ENCODE measurements around the gene CASP8AP2.
"Not testable (repeated sequence)": the region's sequence is repeated elsewhere in the genome, so short reads cannot be mapped to it uniquely, and the experiment has no call there.

The CASP8AP2 gene

DNA sequence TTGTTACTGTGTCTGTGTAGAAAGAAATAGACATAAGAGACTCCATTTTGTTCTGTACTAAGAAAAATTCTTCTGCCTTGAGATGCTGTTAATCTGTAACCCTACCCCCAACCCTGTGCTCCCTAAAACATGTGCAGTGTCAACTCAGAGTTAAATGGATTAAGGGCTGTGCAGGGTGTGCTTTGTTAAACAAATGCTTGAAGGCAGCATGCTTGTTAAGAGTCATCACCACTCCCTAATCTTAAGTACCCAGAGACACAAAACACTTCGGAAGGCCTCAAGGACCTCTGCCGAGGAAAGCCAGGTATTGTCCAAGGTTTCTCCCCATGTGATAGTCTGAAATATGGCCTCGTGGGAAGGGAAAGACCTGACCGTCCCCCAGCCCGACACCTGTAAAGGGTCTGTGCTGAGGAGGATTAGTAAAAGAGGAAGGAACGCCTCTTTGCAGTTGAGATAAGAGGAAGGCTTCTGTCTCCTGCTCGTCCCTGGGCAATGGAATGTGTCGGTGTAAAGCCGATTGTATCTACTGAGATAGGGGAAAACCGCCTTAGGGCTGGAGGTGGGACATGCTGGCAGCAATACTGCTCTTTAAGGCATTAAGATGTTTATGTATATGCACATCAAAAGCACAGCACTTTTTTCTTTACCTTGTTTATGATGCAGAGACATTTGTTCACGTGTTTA, 61.3 kb downstream of the CASP8AP2 start:
- not testable (repeated sequence) for DNase-seq

DNA sequence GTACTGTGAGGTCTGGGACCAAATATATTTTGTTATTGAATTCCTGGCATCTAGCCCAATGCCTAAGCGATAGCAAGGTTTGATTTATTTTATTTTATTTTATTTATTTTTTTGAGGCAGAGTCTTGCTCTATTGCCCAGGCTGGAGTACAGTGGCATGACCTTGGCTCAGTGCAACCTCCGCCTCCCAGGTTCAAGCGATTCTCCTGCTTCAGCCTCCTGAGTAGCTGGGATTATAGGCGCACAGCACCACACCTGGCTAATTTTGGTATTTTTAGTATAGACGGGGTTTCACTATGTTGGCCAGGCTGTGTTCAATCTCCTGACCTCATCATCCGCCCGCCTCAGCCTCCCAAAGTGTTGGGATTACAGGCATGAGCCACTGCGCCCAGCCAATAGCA, 62.9 kb downstream of the CASP8AP2 start:
- DNase-seq, result not testable (repeated sequence)

DNA sequence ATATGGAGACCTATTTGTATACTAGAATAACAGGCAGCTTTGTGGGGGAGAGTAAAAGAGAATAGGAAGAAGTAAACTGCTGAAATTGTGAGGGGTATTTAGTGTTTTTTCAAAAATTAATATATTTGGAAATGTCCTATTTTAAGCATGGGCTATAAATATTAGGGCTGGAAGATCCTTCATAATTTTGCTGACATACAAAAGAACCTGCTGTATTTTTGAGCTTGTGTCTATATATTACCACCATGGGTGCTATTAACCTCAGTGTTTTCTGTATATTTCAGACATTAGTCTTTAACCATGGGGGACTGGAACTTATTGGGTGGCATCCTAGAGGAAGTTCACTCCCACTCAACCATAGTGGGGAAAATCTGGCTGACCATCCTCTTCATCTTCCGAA, 64.5 kb downstream of the CASP8AP2 start, which contains the start of gene GJA10:
TSS of gene GJA10 (plus strand) at position 301 of the 400 bp plus-strand sequence. CDS start at position 301, 0 bp downstream.
- DNase-seq, result no peak

DNA sequence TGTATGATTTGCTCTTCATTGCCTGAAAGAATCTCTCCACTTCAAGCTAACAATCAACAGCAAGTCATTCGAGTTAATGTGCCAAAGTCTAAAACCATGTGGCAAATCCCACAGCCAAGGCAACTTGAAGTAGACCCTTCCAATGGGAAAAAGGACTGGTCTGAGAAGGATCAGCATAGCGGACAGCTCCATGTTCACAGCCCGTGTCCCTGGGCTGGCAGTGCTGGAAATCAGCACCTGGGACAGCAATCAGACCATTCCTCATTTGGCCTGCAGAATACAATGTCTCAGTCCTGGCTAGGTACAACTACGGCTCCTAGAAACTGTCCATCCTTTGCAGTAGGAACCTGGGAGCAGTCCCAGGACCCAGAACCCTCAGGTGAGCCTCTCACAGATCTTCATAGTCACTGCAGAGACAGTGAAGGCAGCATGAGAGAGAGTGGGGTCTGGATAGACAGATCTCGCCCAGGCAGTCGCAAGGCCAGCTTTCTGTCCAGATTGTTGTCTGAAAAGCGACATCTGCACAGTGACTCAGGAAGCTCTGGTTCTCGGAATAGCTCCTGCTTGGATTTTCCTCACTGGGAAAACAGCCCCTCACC, 65.7 kb downstream of the CASP8AP2 start:
- no peak for DNase-seq

DNA sequence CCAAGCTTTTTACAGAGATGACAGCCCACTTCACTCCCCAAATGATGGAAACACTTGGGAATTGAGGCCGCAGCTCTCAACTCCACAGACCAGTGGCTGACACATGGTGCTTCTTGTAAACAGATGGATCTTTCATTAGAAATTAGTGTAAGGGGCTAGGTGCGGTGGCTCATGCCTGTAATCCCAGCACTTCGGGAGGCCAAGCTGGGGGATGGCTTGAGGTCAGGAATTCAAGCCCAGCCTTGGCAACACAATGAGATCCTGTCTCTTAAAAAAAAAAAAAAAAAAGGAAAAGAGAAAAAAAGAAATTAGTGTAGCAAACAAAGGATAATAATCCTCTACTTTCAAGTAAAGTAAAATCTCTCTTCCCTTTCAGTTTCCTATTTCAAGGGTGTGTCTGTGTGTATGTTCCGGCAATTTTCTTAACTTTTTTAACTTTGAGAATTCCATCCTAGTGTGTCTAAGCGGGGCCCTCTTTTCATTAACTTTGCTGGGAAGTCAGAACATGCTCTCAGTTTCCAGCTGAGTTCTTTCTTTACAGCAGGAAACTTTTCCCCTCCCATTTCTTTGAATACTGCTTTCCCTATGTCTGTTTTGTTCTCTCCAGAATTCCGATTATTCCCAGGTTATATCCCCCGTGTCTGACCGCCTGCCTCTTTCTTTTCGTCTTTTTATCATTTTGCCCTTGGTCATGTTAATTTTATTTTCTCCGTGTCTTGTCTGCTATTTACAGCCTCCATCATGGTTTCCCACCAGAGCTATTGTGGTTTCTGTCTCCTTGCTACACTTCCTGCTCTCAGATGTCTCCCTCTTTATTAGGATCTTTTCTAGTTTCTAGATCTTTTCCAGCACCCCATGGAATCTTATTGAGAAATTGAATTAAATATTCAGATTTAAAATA, 80.6 kb downstream of the CASP8AP2 start:
- not testable (repeated sequence) for DNase-seq

DNA sequence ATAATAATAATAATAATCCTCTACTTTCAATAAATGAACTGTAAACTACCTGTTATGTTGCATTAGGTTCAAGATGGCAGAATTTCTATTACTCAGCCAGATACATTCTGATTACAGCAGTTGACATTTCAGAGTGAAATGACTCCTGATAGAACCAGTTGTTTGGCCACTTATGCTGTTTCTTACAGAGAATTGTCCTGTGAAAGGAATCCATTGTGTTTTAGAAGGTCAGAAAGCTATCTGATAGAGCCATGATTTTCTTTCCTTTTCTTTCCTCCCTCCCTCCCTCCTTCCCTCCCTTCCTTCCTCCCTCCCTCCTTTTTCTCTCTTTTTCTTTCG, 81.2 kb downstream of the CASP8AP2 start:
- DNase-seq, result no peak

DNA sequence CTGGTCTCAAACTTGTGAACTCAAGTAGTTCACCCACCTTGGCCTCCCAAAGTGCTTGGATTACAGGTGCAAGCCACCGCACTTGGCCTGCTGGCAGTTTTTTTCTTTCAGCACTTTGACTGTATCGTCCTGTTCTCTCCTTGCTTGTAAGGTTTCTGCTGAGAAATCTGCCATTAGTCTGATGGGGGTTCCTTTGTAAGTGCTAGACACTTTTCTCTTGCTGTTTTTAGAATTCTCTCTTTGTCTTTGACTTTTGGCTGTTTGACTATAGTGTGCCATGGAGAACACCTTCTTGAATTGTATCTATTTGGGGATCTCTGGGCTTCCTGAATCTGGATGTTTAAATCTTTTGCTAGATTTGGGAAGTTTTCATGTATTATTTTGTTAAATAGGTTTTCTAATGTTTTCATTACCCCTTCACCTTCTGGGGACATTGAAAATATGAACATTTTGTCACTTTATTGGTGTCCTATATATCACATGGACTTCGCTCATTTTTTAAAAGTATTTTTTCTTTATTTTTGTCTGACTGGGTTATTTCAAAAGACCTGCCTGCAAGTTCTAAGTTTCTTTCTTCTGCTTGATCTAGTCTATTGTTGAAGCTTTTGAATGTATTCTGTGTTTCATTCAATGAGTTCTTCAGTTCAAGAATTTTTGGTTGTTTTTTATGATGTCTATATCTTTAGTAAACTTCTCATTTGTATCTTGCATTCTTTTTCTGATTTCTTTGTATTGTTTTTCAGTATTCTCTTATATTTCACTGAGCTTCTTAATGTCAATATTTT, 86.6 kb downstream of the CASP8AP2 start:
- no peak for DNase-seq

DNA sequence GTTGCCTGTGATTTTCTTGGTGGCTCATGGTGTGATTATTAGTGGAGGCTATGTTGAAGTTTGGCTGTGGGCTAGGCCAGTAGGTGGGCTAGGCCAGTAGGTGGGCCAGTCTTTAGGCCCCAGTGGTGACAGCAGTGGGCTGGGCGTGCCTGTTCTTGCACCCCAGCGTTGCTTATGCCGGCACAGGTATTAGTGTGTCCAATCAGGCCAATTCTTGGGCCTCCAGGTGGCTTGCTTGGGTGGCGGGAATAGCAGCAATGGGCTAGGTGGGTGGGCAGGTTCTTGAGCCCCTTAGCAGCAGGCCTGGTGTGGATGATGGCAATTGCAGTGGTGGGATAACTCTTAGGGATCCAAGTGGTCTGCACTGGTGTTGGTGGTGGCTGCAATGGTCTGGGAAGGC, 87.5 kb downstream of the CASP8AP2 start:
- DNase-seq, result no peak

DNA sequence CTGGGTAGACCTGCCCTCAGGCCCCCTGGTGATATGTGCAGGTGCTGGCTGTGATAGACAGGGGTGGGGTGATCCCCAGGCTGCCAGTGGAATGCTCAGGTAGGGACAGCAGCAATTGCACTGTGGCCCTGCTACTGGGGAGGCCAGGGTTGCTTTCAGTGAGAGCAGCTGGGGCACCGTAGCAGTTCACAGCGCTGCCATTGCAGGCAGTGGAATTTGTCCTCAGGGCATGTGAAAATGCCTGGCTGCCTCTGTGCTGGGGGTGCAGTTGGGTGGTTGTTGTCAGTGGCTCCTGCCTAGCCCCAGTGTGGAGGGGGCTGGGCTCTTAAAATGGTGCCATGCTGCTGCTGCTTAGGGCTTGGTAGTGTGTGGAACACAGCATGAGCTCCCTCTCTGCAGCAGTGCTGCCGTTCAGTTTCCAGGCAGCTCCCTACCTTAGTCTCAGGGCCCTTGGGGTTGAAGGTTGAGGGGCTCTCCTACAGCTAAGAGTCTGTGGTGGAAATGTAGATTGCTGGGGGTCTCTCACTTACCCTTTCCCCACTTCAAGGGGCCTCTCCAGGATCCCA, 88.2 kb downstream of the CASP8AP2 start:
- DNase-seq, result no peak

Data from SHP77 (cell line).